MG63 (cell line): Measurements from ENCODE around the gene LYZ. TPM values are rescaled to one million over a fixed set of nuclear protein-coding genes. Genes with fewer than 3 reads are reported as not detected.

ENCODE experiments used
- DNase-seq: peaks from one replicate; pipeline ENCODE4 v3.0.0-alpha.2; 2020
- H3K27me3 ChIP-seq: fragments of 250-450 bp; sonication (Bioruptor Pico); 2 replicates; pipeline ENCODE4 v1.5.1; 2020; ENCODE audit warnings: mild to moderate bottlenecking, moderate library complexity
- H3K36me3 ChIP-seq: fragments of 250-450 bp; sonication (Bioruptor Pico); 2 replicates; pipeline ENCODE4 v1.5.1; 2020; ENCODE audit warnings: mild to moderate bottlenecking, moderate library complexity
- H3K4me3 ChIP-seq: fragments of 250-450 bp; sonication (Bioruptor Pico); 2 replicates; pipeline ENCODE4 v1.5.1; 2020; ENCODE audit warnings: mild to moderate bottlenecking, moderate library complexity
- H3K9me3 ChIP-seq: fragments of 250-450 bp; sonication (Bioruptor Pico); 2 replicates; pipeline ENCODE4 v1.5.1; 2020; ENCODE audit warnings: mild to moderate bottlenecking, moderate library complexity
- total RNA-seq: library from RNA; depleted of rRNA; stranded (reverse); fragments of >200 nt; shearing (Covaris generic); gene quantifications from 2 replicates; pipeline ENCODE4 v1.2.3, GENCODE V29; 2014; ENCODE audit warnings: low replicate concordance; rRNA removed

LYZ gene
- total RNA-seq, 1 experiment from 2014 or later: not detected

- Histone ChIP-seq H3K36me3 (no peaks in the 10 kb centered on the region; the same call in 1 of the 2 replicates), H3K27me3 (no peaks in the 10 kb centered on the region), H3K4me3 (no peak overlapping the region), H3K9me3 (peaks cover 2% of the 10 kb centered on the region; the same call in 1 of the 2 replicates)
- DNase-seq: peak; percentile 86
Measured at GRCh38 chr12:69401940-69402339, 53.8 kb downstream of the LYZ start.

Other genes starting within 250 kb of the LYZ start
- gene CPSF6, start 108.8 kb upstream of the LYZ start, total RNA-seq: 50.9 and 69.1 TPM in 2 replicates
- 32.3 and 75.0 TPM in 2 replicates for gene YEATS4, start 11.4 kb downstream of the LYZ start, total RNA-seq
- gene FRS2, start 122.0 kb downstream of the LYZ start, total RNA-seq: 23.0 and 24.8 TPM in 2 replicates
- gene CCT2, start 237.1 kb downstream of the LYZ start, total RNA-seq: 533 and 548 TPM in 2 replicates